RWPE2 (cell line): Measurements from ENCODE around the gene C1QTNF1.

Experiments
- ATAC-seq: fragments of 200-7000 bp; cut with Tn5 transposase; 3 replicates; pipeline ENCODE4 v1.9.1; 2021; ENCODE audit warnings: low read depth
- DNase-seq: peaks from one replicate; pipeline ENCODE4 v3.0.0-alpha.2; 2020; ENCODE audit warnings: low spot score
- H3K27ac ChIP-seq: fragments of 450-650 bp; 2 replicates; pipeline ENCODE4 v1.5.1; 2017; ENCODE audit warnings: mild to moderate bottlenecking; ENCODE audit not compliant: poor library complexity, severe bottlenecking
- H3K27me3 ChIP-seq: fragments of 250-450 bp; sonication (Bioruptor Pico); 2 replicates; pipeline ENCODE4 v1.5.1; 2021; ENCODE audit warnings: mild to moderate bottlenecking, moderate library complexity; ENCODE audit not compliant: insufficient read depth, poor library complexity, severe bottlenecking
- H3K36me3 ChIP-seq: fragments of 250-450 bp; sonication (Bioruptor Pico); 2 replicates; pipeline ENCODE4 v1.5.1; 2020; ENCODE audit warnings: low read depth, mild to moderate bottlenecking, moderate library complexity
- H3K4me1 ChIP-seq: fragments of 250-450 bp; sonication (Bioruptor Pico); 2 replicates; pipeline ENCODE4 v1.5.1; 2021; ENCODE audit warnings: mild to moderate bottlenecking, moderate library complexity; ENCODE audit not compliant: insufficient read depth, poor library complexity, severe bottlenecking
- H3K4me3 ChIP-seq: fragments of 250-450 bp; sonication (Bioruptor Pico); 2 replicates; pipeline ENCODE4 v1.5.1; 2021; ENCODE audit warnings: mild to moderate bottlenecking, moderate library complexity; ENCODE audit not compliant: severe bottlenecking
- H3K9me3 ChIP-seq: fragments of 250-450 bp; sonication (Bioruptor Pico); 2 replicates; pipeline ENCODE4 v1.5.1; 2021; ENCODE audit warnings: mild to moderate bottlenecking, moderate library complexity; ENCODE audit not compliant: severe bottlenecking
- TF ChIP-seq, protein P1 (sequence below): fragments of 450-650 bp; IDR thresholded peaks from one replicate; pipeline ENCODE4 v1.5.1; 2017; ENCODE audit warnings: mild to moderate bottlenecking, moderate library complexity; ENCODE audit not compliant: poor library complexity, severe bottlenecking

C1QTNF1 gene

DNA sequence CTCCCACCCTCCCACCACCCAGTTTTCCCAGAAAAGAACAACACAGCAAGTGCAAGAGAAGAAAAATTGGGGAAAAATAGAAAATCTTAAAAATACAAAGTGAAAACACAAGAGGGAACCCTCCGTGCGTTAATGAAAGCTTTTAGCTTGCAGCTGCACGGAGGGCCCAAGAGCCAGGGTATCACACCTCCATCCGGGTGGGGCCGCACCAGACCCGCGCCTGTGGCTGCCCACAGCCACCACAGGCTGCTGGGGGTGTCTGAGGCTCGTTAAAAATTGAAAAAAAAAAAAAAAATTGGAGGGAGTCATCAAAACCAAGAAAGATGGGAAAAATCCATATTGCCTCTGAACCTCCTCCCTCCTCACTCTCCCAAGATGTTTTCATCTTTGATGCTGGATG, 69.3 kb downstream of the C1QTNF1 start:
- ATAC-seq, result no peak
- Histone ChIP-seq H3K27ac (no peak overlapping the region), H3K9me3 (no peaks in the 10 kb centered on the region), H3K4me1 (no peaks in the 10 kb centered on the region), H3K27me3 (peaks cover 20% of the 10 kb centered on the region), H3K4me3 (no peak overlapping the region), H3K36me3 (no peaks in the 10 kb centered on the region)
- TF ChIP-seq, protein P1, sequence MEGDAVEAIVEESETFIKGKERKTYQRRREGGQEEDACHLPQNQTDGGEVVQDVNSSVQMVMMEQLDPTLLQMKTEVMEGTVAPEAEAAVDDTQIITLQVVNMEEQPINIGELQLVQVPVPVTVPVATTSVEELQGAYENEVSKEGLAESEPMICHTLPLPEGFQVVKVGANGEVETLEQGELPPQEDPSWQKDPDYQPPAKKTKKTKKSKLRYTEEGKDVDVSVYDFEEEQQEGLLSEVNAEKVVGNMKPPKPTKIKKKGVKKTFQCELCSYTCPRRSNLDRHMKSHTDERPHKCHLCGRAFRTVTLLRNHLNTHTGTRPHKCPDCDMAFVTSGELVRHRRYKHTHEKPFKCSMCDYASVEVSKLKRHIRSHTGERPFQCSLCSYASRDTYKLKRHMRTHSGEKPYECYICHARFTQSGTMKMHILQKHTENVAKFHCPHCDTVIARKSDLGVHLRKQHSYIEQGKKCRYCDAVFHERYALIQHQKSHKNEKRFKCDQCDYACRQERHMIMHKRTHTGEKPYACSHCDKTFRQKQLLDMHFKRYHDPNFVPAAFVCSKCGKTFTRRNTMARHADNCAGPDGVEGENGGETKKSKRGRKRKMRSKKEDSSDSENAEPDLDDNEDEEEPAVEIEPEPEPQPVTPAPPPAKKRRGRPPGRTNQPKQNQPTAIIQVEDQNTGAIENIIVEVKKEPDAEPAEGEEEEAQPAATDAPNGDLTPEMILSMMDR, result no peak
- DNase-seq, result no peak

DNA sequence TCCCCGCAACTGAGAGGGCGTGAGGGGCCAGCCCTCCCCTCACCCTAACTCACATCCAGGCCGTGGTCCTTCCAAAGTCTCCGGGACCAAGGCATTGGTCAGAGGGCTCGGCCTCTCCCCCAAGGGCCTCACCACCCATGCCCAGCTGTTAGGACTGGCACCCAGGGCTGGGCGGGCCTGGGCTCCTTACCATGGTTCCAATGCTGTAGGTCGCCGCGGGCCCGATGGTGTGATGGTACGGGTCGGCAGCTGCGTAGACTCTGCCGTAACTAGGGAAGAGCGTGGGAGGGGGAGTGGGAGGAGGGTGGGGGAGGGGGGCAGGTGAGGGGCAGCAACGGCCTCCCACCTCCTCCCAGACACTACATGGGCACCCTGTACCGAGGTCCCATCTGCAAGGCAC, 70.3 kb downstream of the C1QTNF1 start:
- no peak for ATAC-seq

DNA sequence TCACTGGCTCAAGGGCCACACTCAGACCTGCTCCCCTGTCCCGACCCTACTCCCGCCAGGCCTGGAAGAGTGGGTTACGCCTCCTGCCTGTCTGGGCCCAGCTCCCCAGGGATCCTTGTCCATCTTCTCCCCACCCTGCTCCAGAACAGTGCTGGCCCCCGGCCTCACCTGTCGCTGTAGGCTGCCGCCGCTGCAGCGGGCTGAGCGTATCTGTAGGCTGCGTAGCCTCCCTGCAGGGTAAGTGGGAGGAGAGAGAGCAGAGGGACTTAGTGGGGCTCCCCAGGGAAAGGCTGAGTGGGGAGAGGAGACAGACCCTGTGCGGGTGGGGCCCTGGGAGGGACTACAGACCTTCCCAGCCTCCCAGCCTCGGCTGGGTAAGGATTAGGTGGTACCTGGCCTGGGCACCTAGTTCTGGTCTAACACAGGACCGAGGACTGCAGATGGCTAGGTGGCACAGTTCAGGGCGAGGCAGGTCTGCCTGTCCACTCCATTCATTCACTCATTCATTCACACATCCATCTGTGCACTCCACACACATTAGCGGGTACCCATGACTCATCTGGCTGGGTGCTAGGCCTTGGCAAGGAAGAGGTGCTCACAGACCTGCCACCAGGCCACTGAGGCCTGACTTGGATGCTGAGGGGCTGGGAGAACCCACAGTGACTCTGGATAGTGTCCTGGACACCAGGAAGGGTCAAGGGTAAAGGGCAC, 71.5 kb downstream of the C1QTNF1 start:
- no peaks in the 10 kb centered on the region for H3K4me1 ChIP-seq
- no peak overlapping the region for H3K27ac ChIP-seq
- H3K9me3 ChIP-seq, result no peaks in the 10 kb centered on the region
- no peak overlapping the region for H3K4me3 ChIP-seq
- TF ChIP-seq, protein P1, result no peak
- no peaks in the 10 kb centered on the region for H3K36me3 ChIP-seq
- H3K27me3 ChIP-seq, result peaks cover 42% of the 10 kb centered on the region
- DNase-seq, result no peak
- no peak for ATAC-seq

More for the DNA sequence above, 70.3 kb downstream of the C1QTNF1 start:
- Histone ChIP-seq H3K27me3 (peaks cover 30% of the 10 kb centered on the region), H3K27ac (no peak overlapping the region), H3K9me3 (no peaks in the 10 kb centered on the region), H3K4me3 (no peak overlapping the region), H3K4me1 (no peaks in the 10 kb centered on the region), H3K36me3 (no peaks in the 10 kb centered on the region)
- TF ChIP-seq, protein P1, result no peak
- DNase-seq, result no peak

DNA sequence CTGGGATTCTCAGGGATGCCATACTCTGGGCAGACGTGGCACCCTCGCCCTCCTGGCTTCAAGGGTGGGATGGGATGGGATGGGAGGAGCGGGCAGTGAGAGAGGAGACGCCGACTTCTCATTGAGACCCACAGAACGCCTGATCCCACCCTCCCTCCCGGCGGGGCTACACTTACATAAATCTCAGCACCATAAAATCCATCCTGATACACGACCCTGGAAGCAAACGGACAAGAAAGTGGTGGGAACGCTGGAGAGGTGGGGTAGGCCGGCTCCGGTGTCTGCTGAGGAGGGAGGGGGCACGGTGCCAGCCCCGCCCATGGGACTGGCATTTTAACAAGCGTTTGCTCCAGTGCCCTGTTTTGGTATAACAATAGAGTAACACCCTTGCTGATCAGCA, 72.5 kb downstream of the C1QTNF1 start:
- no peak for ATAC-seq
- no peak overlapping the region for H3K4me3 ChIP-seq

More for the DNA sequence above, 72.5 kb downstream of the C1QTNF1 start:
- no peak for DNase-seq
- no peaks in the 10 kb centered on the region for H3K4me1 ChIP-seq
- no peak overlapping the region for H3K27ac ChIP-seq
- TF ChIP-seq, protein P1, result no peak
- no peaks in the 10 kb centered on the region for H3K9me3 ChIP-seq
- peaks cover 51% of the 10 kb centered on the region for H3K27me3 ChIP-seq
- H3K36me3 ChIP-seq, result no peaks in the 10 kb centered on the region
